Panc1 (cell line): ENCODE measurements around the gene JPH2. TPM values are rescaled to one million over a fixed set of nuclear protein-coding genes. Genes with fewer than 3 reads are reported as not detected.

Experiments
- ATAC-seq: fragments of 200-7000 bp; cut with Tn5 transposase; 2 replicates; pipeline ENCODE4 v1.9.1; 2020; ENCODE audit warnings: mild to moderate bottlenecking, moderate library complexity
- BruUV-seq: library from RNA; stranded (reverse); fragments of 400-500 nt; replicated peaks from 2 replicates; lab custom pipeline; 2021; lab: Mats Ljungman, UMichigan
- CTCF ChIA-PET: fragments of 300-600 bp; sonication (Branson Sonifier 250); formaldehyde crosslinking; loops from one replicate; lab custom pipeline; 2022; ENCODE audit warnings: antibody characterized with exemption; lab: Charles Lee
- POLR2A ChIA-PET: fragments of 300-600 bp; sonication (Branson Sonifier 250); formaldehyde crosslinking; loops from one replicate; lab custom pipeline; 2022; ENCODE audit warnings: antibody characterized with exemption; lab: Charles Lee
- DNase-seq: peaks from one replicate; pipeline ENCODE4 v3.0.0-alpha.2; 2010; ENCODE audit warnings: low read depth, low spot score
- H3K27ac ChIP-seq: 2 replicates; pipeline ENCODE4 v1.5.1; 2011; ENCODE audit warnings: mild to moderate bottlenecking, low read length, inconsistent platforms
- H3K27me3 ChIP-seq: fragments of 200-500 bp; sonication (Bioruptor generic); 2 replicates; pipeline ENCODE4 v1.6.0; 2014; ENCODE audit warnings: low read length, inconsistent platforms; ENCODE audit not compliant: control insufficient read depth, insufficient read depth
- H3K36me3 ChIP-seq: fragments of 200-500 bp; sonication (Bioruptor generic); 2 replicates; pipeline ENCODE4 v1.5.1; 2014; ENCODE audit warnings: inconsistent platforms, mild to moderate bottlenecking, low read length, moderate library complexity; ENCODE audit not compliant: control insufficient read depth, insufficient read depth
- H3K4me1 ChIP-seq: 2 replicates; pipeline ENCODE4 v1.5.1; 2011; ENCODE audit warnings: inconsistent platforms, mild to moderate bottlenecking, low read length, moderate library complexity; ENCODE audit not compliant: control insufficient read depth, insufficient read depth
- H3K4me3 ChIP-seq, 2 experiments: 2 replicates each; pipeline ENCODE4 v1.5.1; 2011 to 2012; ENCODE audit warnings: low read depth in 2 of 2, low read length in 2 of 2, mild to moderate bottlenecking in 2 of 2, inconsistent platforms in 1 of 2, moderate library complexity in 1 of 2
- H3K9me3 ChIP-seq: fragments of 200-500 bp; sonication (Bioruptor generic); 2 replicates; pipeline ENCODE4 v1.5.1; 2014; ENCODE audit warnings: low read depth, mild to moderate bottlenecking, inconsistent platforms, low read length, moderate library complexity; ENCODE audit not compliant: control insufficient read depth, insufficient read depth
- CTCF ChIP-seq: fragments of 450-650 bp; IDR thresholded peaks from 2 replicates; pipeline ENCODE4 v1.5.1; 2017; ENCODE audit warnings: mild to moderate bottlenecking
- POLR2AphosphoS5 ChIP-seq: IDR thresholded peaks from 2 replicates; pipeline ENCODE4 v1.6.1; 2012; ENCODE audit warnings: mild to moderate bottlenecking, low read depth, low read length, moderate library complexity
- REST ChIP-seq, 2 experiments: IDR thresholded peaks; 2 replicates each; pipeline ENCODE4 v1.6.1; 2011 to 2012; ENCODE audit warnings: low read depth in 2 of 2, control low read depth in 1 of 2, low read length in 1 of 2, mild to moderate bottlenecking in 1 of 2, moderate library complexity in 1 of 2; ENCODE audit not compliant: insufficient read depth in 1 of 2
- SIN3A ChIP-seq: IDR thresholded peaks from 2 replicates; pipeline ENCODE4 v1.6.1; 2012; ENCODE audit warnings: low read depth, mild to moderate bottlenecking, low read length, moderate library complexity, borderline replicate concordance; ENCODE audit not compliant: insufficient read depth
- TCF7L2 ChIP-seq: IDR thresholded peaks from 2 replicates; pipeline ENCODE4 v1.6.1; 2011; ENCODE audit warnings: mild to moderate bottlenecking, low read depth, low read length, inconsistent platforms
- in situ Hi-C: cut with HindIII; loops from 2 replicates; pipeline ENCODE4 v1.10.0; 2016; ENCODE audit warnings: low sequenced_read_pairs, low pct_unique_long_range_greater_than_20kb
- intact Hi-C: fragments of 100-400 bp; cut with micrococcal nuclease; formaldehyde crosslinking; loops from one replicate; pipeline ENCODE4 v1.10.0; 2022; ENCODE audit not compliant: unreplicated experiment
- total RNA-seq: library from RNA; stranded (reverse); gene quantifications from one replicate; pipeline ENCODE4 v1.2.1, GENCODE V29; 2021; ENCODE audit not compliant: unreplicated experiment

JPH2 gene
- total RNA-seq, 1 experiment from 2014 or later, result 0.49 TPM

DNA sequence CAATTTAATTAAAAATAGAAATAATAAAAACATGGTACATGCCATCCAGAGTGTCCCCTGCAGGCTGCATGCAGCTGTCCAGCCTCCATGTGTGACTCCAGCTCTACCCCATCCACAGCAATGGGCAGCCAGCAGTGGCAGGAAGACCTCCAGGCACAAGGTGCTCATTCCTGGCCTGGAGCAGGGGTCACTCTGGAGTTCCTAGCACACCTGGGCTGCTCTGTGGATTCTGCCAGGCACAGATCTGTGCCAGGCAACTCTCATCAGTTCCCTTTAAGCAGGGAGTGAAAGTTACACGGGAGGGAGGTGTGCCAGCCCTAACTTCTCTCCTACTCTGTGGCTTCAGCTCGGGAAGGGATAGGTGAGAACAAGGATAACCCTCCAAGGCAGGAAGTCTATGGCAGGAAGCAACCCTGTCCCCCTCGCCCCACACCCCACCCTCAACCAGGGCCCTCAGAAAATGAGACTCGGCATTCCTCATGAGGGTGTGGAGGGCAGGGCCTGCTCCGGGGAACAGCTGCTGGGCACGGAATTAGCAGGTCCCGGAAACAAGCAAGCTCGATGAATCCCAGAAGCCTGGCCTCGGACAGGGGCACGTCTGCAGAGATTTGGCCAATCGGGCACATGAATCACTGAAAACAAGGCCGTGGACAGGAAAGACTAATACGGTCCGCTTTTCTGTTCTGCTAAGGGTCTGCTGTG, 10.0 kb downstream of the JPH2 start:
- no TSS peak for BruUV-seq
- H3K4me1 ChIP-seq, result no peaks in the 10 kb centered on the region
- in situ Hi-C loops, result no loop called here
- no peak overlapping the region for H3K27ac ChIP-seq
- intact Hi-C loops, result no loop called here
- no peaks in the 10 kb centered on the region for H3K36me3 ChIP-seq
- no peaks in the 10 kb centered on the region for H3K9me3 ChIP-seq
- H3K27me3 ChIP-seq, result no peaks in the 10 kb centered on the region
- ChIA-PET POLR2A (no interaction called here), CTCF (interaction anchor here (0.8 to 1.1 kb wide), 2 partner anchors 18 to 82 kb away, joined by 3 to 5 read pairs; no protein-coding TSS in a partner anchor)
- DNase-seq (no peak), ATAC-seq (peak; percentile 60; the same call in 1 of the 2 replicates)
- TF ChIP-seq SIN3A (no peak), REST (IDR thresholded peaks at IDR 0.05; ENCODE audit: insufficient read depth in 1 of 2, low read depth in 2 of 2, low read length in 1 of 2) (no peak), TCF7L2 (no peak), POLR2AphosphoS5 (no peak), CTCF (no peak)
- no peak overlapping the region for H3K4me3 ChIP-seq

GRCh38 chr20:44174996-44175765, 11.8 kb downstream of the JPH2 start:
- H3K4me3 ChIP-seq, result no peak overlapping the region
- CTCF ChIA-PET, result no interaction called here
- no peak overlapping the region for H3K27ac ChIP-seq
- H3K9me3 ChIP-seq, result no peaks in the 10 kb centered on the region
- POLR2A ChIA-PET, result interaction anchor here (0.6 kb wide), 1 partner anchor 37 kb away, joined by 4 read pairs; no protein-coding TSS in a partner anchor
- ATAC-seq, result no peak
- no peak for DNase-seq
- H3K27me3 ChIP-seq, result no peaks in the 10 kb centered on the region
- H3K36me3 ChIP-seq, result no peaks in the 10 kb centered on the region
- no peaks in the 10 kb centered on the region for H3K4me1 ChIP-seq
- intact Hi-C loops, result no loop called here
- no TSS peak for BruUV-seq
- in situ Hi-C loops, result no loop called here
- TF ChIP-seq TCF7L2 (no peak), CTCF (no peak), POLR2AphosphoS5 (no peak), REST (IDR thresholded peaks at IDR 0.05; ENCODE audit: insufficient read depth in 1 of 2, low read depth in 2 of 2, low read length in 1 of 2) (no peak), SIN3A (no peak)
